Upper lobe of right lung (tissue), 1 donor: ENCODE data around the gene CFAP210. TPM values are rescaled to one million over a fixed set of nuclear protein-coding genes. Genes with fewer than 3 reads are reported as not detected.
"Not testable (repeated sequence)": the region's sequence is repeated elsewhere in the genome, so short reads cannot be mapped to it uniquely, and the experiment has no call there.

Source experiments
- ATAC-seq: fragments of 200-7000 bp; cut with Tn5 transposase; one replicate; pipeline ENCODE4 v1.9.1; 2020; ENCODE audit warnings: mild to moderate bottlenecking, moderate library complexity
- DNase-seq: peaks from one replicate; pipeline ENCODE4 v3.0.0-alpha.2; 2020
- H3K27ac ChIP-seq: fragments of 200-600 bp; one replicate; pipeline ENCODE4 v1.8.0; 2022
- H3K27me3 ChIP-seq: fragments of 200-600 bp; one replicate; pipeline ENCODE4 v1.8.0; 2022; ENCODE audit warnings: mild to moderate bottlenecking
- H3K36me3 ChIP-seq: fragments of 200-600 bp; one replicate; pipeline ENCODE4 v1.8.0; 2022
- H3K4me1 ChIP-seq: fragments of 200-600 bp; one replicate; pipeline ENCODE4 v1.8.0; 2022
- H3K4me3 ChIP-seq: fragments of 200-600 bp; one replicate; pipeline ENCODE4 v1.8.0; 2022; ENCODE audit warnings: mild to moderate bottlenecking
- H3K9me3 ChIP-seq: fragments of 200-600 bp; one replicate; pipeline ENCODE4 v1.8.0; 2022
- intact Hi-C: fragments of 100-400 bp; cut with DNase I; formaldehyde crosslinking; loops from one replicate; pipeline ENCODE4 v1.11.0; 2022
- total RNA-seq: library from RNA; stranded (reverse); fragmentation: NEBNext Ultra II Directional; extraction: Animal tissue kit (Norgen Biotek cat#: 25700); gene quantifications from one replicate; pipeline ENCODE4 v1.2.1, GENCODE V29; 2021
- TF ChIP-seq, protein P1 (sequence below): fragments of 200-600 bp; IDR thresholded peaks from one replicate; pipeline ENCODE4 v1.8.0; 2022; ENCODE audit warnings: antibody characterized with exemption
- donor health status: DM: no; HTN: yes; CAD: no; lungs with severe emphysema.

CFAP210 gene
- total RNA-seq, 1 donor from 2014 or later, result not detected

DNA sequence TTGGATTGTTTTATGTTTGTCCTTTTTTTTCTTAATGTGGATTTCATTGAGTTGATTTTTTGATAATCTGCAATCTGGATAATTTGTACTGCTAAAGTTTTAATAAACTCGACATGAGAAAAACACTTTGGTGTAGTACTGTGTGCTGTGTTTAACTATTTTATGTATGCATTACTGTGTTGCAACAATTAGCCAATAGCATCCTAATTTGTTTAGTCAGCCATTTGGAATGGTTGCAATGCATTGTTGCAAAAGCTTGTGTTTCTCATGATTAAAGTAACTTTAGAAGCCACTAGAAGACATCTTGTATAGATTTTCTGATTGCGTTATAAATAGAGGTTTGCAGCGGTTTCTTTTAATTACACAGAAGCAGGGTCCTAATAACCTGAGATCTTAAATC is 56.6 kb downstream of the CFAP210 start:
- ATAC-seq, result no peak
- Histone ChIP-seq H3K27me3 (no peaks in the 10 kb centered on the region), H3K4me3 (no peak overlapping the region), H3K4me1 (no peaks in the 10 kb centered on the region), H3K36me3 (peaks cover 58% of the 10 kb centered on the region), H3K27ac (no peak overlapping the region), H3K9me3 (no peaks in the 10 kb centered on the region)
- TF ChIP-seq, protein P1, sequence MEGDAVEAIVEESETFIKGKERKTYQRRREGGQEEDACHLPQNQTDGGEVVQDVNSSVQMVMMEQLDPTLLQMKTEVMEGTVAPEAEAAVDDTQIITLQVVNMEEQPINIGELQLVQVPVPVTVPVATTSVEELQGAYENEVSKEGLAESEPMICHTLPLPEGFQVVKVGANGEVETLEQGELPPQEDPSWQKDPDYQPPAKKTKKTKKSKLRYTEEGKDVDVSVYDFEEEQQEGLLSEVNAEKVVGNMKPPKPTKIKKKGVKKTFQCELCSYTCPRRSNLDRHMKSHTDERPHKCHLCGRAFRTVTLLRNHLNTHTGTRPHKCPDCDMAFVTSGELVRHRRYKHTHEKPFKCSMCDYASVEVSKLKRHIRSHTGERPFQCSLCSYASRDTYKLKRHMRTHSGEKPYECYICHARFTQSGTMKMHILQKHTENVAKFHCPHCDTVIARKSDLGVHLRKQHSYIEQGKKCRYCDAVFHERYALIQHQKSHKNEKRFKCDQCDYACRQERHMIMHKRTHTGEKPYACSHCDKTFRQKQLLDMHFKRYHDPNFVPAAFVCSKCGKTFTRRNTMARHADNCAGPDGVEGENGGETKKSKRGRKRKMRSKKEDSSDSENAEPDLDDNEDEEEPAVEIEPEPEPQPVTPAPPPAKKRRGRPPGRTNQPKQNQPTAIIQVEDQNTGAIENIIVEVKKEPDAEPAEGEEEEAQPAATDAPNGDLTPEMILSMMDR, result no peak
- intact Hi-C loops, result no loop called here
- DNase-seq, result no peak

DNA sequence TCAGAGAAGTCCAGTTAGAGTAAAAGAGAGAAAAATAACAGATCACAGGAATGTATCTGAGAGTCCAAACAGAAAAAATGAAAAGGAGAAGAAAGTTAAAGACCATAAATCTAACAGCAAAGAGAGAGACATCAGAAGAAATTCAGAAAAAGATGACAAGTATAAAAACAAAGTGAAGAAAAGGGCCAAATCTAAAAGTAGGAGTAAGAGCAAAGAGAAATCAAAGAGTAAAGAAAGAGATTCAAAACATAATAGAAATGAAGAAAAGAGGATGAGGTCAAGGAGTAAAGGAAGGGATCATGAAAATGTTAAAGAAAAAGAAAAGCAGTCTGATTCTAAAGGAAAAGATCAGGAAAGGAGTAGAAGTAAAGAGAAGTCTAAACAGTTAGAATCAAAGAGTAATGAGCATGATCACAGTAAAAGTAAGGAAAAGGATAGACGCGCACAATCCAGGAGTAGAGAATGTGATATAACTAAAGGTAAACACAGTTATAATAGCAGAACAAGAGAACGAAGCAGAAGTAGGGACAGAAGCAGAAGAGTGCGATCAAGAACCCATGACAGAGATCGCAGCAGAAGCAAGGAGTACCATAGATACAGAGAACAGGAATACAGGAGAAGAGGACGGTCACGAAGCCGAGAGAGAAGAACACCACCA is 57.6 kb downstream of the CFAP210 start:
- H3K27me3 ChIP-seq, result no peaks in the 10 kb centered on the region
- no peaks in the 10 kb centered on the region for H3K4me1 ChIP-seq
- no peak overlapping the region for H3K27ac ChIP-seq
- TF ChIP-seq, protein P1, result no peak
- ATAC-seq (no peak), DNase-seq (no peak)
- intact Hi-C loops, result no loop called here
- H3K36me3 ChIP-seq, result peaks cover 68% of the 10 kb centered on the region
- H3K9me3 ChIP-seq, result no peaks in the 10 kb centered on the region
- no peak overlapping the region for H3K4me3 ChIP-seq

DNA sequence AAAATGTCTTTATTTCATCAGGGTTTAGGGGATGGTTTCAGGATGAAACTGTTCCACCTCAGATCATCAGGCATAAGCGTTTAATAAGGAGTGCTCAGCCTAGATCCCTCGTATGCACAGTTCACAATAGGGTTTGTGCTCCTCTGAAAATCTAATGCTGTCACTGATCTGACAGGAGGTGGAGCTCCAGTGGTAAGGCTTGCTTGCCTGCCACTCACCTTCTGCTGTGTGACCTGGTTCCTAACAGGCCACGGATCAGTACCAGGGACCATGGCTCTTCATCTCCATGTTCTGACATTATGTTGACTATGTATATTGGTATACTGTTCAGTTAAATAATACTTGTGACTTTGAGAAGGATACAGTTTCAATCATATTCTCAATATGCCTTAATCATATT is 68.4 kb downstream of the CFAP210 start:
- Histone ChIP-seq H3K9me3 (no peaks in the 10 kb centered on the region), H3K36me3 (peaks cover 67% of the 10 kb centered on the region), H3K4me1 (no peaks in the 10 kb centered on the region), H3K27ac (no peak overlapping the region), H3K27me3 (no peaks in the 10 kb centered on the region), H3K4me3 (no peak overlapping the region)
- DNase-seq, result no peak
- ATAC-seq, result no peak
- intact Hi-C loops, result no loop called here
- TF ChIP-seq, protein P1, result no peak

DNA sequence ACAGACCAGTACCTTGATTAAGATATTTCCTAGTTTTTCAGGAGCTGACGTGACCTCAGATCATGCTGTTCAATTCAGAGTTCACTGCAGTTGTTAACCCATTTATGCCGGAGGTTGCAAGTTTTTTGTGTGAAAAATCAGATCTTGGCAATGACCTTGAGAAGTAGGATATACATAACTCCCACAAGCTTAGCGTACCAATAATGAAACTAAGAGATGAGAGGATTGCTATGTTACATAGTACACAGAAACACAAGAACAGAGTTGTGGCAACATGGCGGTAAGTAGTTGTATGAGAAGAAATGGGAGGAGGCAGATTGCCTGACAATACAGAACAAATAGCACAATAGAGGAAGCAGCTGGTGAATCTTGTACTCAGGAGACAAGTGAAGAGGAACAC is 71.0 kb downstream of the CFAP210 start:
- intact Hi-C loops, result no loop called here
- H3K27me3 ChIP-seq, result no peaks in the 10 kb centered on the region
- TF ChIP-seq, protein P1, result no peak
- peaks cover 64% of the 10 kb centered on the region for H3K36me3 ChIP-seq
- H3K4me1 ChIP-seq, result no peaks in the 10 kb centered on the region
- no peak overlapping the region for H3K4me3 ChIP-seq
- no peaks in the 10 kb centered on the region for H3K9me3 ChIP-seq
- no peak overlapping the region for H3K27ac ChIP-seq
- ATAC-seq, result no peak
- DNase-seq, result no peak

DNA sequence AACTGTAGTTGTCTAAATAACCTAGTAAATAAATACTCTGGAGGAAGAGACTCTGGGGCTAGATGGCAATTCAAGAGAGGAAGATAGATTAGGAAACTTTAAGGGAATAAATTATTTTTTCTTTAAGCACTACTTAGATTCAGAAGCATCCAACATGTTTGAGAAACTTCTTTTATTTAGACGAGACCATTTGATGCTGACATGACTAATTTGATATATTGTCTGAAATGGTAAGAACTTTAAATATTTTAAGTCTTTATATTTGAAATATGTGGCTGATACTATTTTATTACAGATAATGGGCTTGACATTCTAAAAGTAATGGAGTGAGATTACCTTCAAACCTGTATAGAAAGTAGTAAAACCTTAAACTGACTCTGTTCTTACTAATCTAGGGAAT is 73.7 kb downstream of the CFAP210 start:
- Histone ChIP-seq H3K27ac (no peak overlapping the region), H3K4me1 (no peaks in the 10 kb centered on the region), H3K36me3 (peaks cover 56% of the 10 kb centered on the region), H3K9me3 (no peaks in the 10 kb centered on the region), H3K27me3 (no peaks in the 10 kb centered on the region), H3K4me3 (no peak overlapping the region)
- intact Hi-C loops, result no loop called here
- no peak for DNase-seq
- ATAC-seq, result no peak
- TF ChIP-seq, protein P1, result no peak

DNA sequence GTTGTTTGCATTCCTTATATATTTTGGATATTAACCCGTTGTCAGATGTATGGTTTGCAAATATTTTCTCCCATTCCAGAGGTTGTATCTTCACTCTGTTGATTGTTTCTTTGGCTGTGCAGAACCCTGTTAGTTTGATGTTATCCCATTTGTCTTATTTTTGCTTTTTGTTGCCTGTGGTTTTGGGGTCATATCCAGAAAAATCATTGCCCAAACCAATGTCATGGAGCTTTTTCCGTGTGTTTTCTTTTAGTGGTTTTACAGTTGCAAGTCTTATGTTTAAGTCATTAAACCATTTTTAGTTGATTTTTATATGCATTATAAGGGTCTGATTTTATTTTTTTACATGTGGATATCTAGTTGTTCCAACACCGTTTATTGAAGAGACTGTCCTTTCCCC is 74.3 kb downstream of the CFAP210 start:
- Histone ChIP-seq H3K27me3 (no peaks in the 10 kb centered on the region), H3K9me3 (no peaks in the 10 kb centered on the region), H3K4me3 (no peak overlapping the region), H3K27ac (no peak overlapping the region), H3K4me1 (no peaks in the 10 kb centered on the region), H3K36me3 (peaks cover 60% of the 10 kb centered on the region)
- TF ChIP-seq, protein P1, result no peak
- intact Hi-C loops, result no loop called here
- ATAC-seq (no peak), DNase-seq (no peak)

DNA sequence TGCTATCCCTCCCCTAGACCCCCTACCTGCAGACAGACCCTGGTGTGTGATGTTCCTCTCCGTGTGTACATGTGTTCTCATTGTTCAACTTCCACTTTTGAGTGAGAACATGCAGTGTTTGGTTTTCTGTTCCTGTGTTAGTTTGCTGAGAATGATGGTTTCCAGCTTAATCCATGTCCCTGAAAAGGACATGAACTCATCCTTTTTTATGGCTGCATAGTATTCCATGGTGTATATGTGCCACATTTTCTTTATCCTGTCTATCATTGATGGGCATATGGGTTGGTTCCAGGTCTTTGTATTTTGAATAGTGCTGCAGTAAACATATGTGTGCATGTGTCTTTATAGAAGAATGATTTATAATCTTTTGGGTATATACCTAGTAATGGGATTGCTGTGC is 78.2 kb downstream of the CFAP210 start:
- DNase-seq, ATAC-seq, H3K27me3 ChIP-seq, H3K4me1 ChIP-seq, intact Hi-C loops, H3K4me3 ChIP-seq, H3K27ac ChIP-seq, H3K9me3 ChIP-seq: not testable (repeated sequence)
- H3K36me3 ChIP-seq, result peaks cover 61% of the 10 kb centered on the region
